Neural cell (in vitro differentiated cells): ENCODE measurements around the gene SPON1.

ENCODE experiments used
- CTCF ChIP-seq: fragments of 450-650 bp; IDR thresholded peaks from 2 replicates; pipeline ENCODE4 v1.5.1; 2014; ENCODE audit warnings: antibody characterized with exemption, mild to moderate bottlenecking, moderate library complexity; ENCODE audit not compliant: poor library complexity, severe bottlenecking
- EZH2 ChIP-seq: fragments of 200-600, 300-800 bp; shearing (Covaris generic), sonication (generic); IDR thresholded peaks from 2 replicates; pipeline ENCODE4 v1.6.1; 2014; ENCODE audit warnings: antibody characterized with exemption, low read length, borderline replicate concordance, mild to moderate bottlenecking; ENCODE audit not compliant: insufficient read depth, poor library complexity, severe bottlenecking
- RAD21 ChIP-seq: fragments of 450-650 bp; conservative IDR thresholded peaks from 2 replicates; pipeline ENCODE4 v1.6.1; 2014; ENCODE audit warnings: antibody characterized with exemption, mild to moderate bottlenecking, moderate library complexity
- TAF1 ChIP-seq: IDR thresholded peaks from 2 replicates; pipeline ENCODE4 v1.6.1; 2012; ENCODE audit warnings: low read depth
- TF ChIP-seq, protein P1 (sequence below): IDR thresholded peaks from 2 replicates; pipeline ENCODE4 v1.6.1; 2012; ENCODE audit warnings: borderline replicate concordance

GRCh38 chr11:14144934-14145333, 182.4 kb downstream of the SPON1 start:
- no peak for TF ChIP-seq TAF1
- no peak for TF ChIP-seq CTCF
- TF ChIP-seq EZH2, result no peak
- TF ChIP-seq, protein P1, sequence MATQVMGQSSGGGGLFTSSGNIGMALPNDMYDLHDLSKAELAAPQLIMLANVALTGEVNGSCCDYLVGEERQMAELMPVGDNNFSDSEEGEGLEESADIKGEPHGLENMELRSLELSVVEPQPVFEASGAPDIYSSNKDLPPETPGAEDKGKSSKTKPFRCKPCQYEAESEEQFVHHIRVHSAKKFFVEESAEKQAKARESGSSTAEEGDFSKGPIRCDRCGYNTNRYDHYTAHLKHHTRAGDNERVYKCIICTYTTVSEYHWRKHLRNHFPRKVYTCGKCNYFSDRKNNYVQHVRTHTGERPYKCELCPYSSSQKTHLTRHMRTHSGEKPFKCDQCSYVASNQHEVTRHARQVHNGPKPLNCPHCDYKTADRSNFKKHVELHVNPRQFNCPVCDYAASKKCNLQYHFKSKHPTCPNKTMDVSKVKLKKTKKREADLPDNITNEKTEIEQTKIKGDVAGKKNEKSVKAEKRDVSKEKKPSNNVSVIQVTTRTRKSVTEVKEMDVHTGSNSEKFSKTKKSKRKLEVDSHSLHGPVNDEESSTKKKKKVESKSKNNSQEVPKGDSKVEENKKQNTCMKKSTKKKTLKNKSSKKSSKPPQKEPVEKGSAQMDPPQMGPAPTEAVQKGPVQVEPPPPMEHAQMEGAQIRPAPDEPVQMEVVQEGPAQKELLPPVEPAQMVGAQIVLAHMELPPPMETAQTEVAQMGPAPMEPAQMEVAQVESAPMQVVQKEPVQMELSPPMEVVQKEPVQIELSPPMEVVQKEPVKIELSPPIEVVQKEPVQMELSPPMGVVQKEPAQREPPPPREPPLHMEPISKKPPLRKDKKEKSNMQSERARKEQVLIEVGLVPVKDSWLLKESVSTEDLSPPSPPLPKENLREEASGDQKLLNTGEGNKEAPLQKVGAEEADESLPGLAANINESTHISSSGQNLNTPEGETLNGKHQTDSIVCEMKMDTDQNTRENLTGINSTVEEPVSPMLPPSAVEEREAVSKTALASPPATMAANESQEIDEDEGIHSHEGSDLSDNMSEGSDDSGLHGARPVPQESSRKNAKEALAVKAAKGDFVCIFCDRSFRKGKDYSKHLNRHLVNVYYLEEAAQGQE, result no peak
- TF ChIP-seq RAD21, result no peak
